Measurements from ENCODE around the gene PIK3AP1. TPM values are rescaled to one million over a fixed set of nuclear protein-coding genes. Genes with fewer than 3 reads are reported as not detected.

PIK3AP1 gene
- total and polyA plus RNA-seq, 10 of the 15 experiments (the other 5 are each of a cell fraction or from before 2014, with no cell fraction given) = 26.2 to 306 (median 119) TPM

DNA sequence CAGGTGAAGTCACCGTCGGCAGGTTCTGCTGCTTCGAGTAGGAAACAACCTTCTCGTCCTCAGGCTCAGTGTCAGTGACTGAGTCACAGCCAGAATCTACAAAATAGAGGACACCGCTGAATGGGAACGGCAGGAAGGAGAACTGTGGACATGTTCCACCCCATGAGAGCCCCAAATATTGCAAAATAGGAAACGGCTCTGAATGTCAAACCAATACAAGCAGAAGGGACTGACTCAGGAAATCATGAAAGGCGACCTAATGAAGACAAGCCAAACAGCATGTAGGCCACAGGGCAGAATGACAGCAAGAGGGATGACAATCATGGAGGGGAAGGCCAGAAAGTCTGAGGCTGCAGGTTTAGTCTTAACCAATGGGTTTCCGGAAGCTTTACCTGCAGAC is 63.5 kb downstream of the PIK3AP1 start (continued):
- no peak for TF ChIP-seq CHD2 (IDR thresholded peaks at IDR 0.05; ENCODE audit: borderline replicate concordance, low read depth, low read length)

DNA sequence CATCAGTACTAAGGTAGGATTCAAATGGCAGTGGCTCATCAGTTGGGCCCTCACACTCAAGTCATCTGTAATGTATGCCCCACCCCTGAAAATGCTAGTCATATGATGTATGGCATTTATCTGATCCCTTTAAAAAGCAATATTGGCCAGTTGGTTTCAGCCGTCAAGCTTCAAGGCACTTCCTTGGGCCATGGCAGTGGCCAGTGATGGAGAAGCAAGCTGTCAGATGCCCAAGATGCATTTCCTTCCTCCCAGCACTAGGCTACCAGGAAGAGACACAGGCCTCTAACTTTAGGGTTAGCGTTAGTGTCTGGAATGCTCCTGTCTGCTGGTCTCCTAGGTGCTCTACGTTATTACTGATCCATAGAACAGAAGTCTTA is 64.1 kb downstream of the PIK3AP1 start:
- ATAC-seq (no peak), DNase-seq (ENCODE audit: low read depth, low spot score) (no peak), FAIRE-seq (no peak)
- in situ Hi-C loops (cut with MboI) (no loop called here), intact Hi-C loops (cut with micrococcal nuclease; ENCODE audit: unreplicated experiment) (no loop called here)
- TF ChIP-seq ZZZ3 (IDR thresholded peaks at IDR 0.05; ENCODE audit: control insufficient read depth, insufficient read length, low read depth) = no peak
- no peak for TF ChIP-seq BHLHE40 (IDR thresholded peaks at IDR 0.05; ENCODE audit: borderline replicate concordance in 1 of 2, low read depth in 2 of 2, low read length in 1 of 2)
- no peak for TF ChIP-seq STAT1 (conservative IDR thresholded peaks at IDR 0.05)
- TF ChIP-seq JUND (IDR thresholded peaks at IDR 0.05; ENCODE audit: low read depth, low read length) = no peak
- no peak for TF ChIP-seq IRF4 (IDR thresholded peaks at IDR 0.05; ENCODE audit: low read depth, low read length)
- TF ChIP-seq RUNX3 (IDR thresholded peaks at IDR 0.05; ENCODE audit: low read length) = no peak
- TF ChIP-seq, protein P1, sequence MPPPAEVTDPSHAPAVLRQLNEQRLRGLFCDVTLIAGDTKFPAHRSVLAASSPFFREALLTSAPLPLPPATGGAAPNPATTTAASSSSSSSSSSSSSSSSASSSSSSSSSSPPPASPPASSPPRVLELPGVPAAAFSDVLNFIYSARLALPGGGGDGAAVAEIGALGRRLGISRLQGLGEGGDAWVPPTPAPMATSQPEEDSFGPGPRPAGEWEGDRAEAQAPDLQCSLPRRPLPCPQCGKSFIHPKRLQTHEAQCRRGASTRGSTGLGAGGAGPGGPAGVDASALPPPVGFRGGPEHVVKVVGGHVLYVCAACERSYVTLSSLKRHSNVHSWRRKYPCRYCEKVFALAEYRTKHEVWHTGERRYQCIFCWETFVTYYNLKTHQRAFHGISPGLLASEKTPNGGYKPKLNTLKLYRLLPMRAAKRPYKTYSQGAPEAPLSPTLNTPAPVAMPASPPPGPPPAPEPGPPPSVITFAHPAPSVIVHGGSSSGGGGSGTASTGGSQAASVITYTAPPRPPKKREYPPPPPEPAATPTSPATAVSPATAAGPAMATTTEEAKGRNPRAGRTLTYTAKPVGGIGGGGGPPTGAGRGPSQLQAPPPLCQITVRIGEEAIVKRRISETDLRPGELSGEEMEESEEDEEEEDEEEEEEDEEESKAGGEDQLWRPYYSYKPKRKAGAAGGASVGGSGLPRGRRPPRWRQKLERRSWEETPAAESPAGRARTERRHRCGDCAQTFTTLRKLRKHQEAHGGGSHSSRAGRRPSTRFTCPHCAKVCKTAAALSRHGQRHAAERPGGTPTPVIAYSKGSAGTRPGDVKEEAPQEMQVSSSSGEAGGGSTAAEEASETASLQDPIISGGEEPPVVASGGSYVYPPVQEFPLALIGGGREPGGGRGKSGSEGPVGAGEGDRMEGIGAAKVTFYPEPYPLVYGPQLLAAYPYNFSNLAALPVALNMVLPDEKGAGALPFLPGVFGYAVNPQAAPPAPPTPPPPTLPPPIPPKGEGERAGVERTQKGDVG (CRISPR knock-in tag; IDR thresholded peaks at IDR 0.05) = no peak
- no peak for TF ChIP-seq EP300 (IDR thresholded peaks at IDR 0.05; ENCODE audit: borderline replicate concordance in 1 of 2, control insufficient read depth in 1 of 2, low read depth in 2 of 2, low read length in 2 of 2)
- TF ChIP-seq CREM (IDR thresholded peaks at IDR 0.05; ENCODE audit: low read depth) = no peak
- TF ChIP-seq, protein P2, sequence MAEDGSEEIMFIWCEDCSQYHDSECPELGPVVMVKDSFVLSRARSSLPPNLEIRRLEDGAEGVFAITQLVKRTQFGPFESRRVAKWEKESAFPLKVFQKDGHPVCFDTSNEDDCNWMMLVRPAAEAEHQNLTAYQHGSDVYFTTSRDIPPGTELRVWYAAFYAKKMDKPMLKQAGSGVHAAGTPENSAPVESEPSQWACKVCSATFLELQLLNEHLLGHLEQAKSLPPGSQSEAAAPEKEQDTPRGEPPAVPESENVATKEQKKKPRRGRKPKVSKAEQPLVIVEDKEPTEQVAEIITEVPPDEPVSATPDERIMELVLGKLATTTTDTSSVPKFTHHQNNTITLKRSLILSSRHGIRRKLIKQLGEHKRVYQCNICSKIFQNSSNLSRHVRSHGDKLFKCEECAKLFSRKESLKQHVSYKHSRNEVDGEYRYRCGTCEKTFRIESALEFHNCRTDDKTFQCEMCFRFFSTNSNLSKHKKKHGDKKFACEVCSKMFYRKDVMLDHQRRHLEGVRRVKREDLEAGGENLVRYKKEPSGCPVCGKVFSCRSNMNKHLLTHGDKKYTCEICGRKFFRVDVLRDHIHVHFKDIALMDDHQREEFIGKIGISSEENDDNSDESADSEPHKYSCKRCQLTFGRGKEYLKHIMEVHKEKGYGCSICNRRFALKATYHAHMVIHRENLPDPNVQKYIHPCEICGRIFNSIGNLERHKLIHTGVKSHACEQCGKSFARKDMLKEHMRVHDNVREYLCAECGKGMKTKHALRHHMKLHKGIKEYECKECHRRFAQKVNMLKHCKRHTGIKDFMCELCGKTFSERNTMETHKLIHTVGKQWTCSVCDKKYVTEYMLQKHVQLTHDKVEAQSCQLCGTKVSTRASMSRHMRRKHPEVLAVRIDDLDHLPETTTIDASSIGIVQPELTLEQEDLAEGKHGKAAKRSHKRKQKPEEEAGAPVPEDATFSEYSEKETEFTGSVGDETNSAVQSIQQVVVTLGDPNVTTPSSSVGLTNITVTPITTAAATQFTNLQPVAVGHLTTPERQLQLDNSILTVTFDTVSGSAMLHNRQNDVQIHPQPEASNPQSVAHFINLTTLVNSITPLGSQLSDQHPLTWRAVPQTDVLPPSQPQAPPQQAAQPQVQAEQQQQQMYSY (CRISPR knock-in tag; IDR thresholded peaks at IDR 0.05) = no peak
- no peak for TF ChIP-seq YBX1 (IDR thresholded peaks at IDR 0.05)
- no peak for TF ChIP-seq SIX5 (IDR thresholded peaks at IDR 0.05; ENCODE audit: low read depth, low read length, severe bottlenecking)
- no peak for TF ChIP-seq CBFB (IDR thresholded peaks at IDR 0.05; ENCODE audit: low read depth)
- Histone ChIP-seq H2AFZ (ENCODE audit: control insufficient read depth, low read depth, low read length) (no peak overlapping the region), H4K20me1 (ENCODE audit: control insufficient read depth, insufficient read depth) (peaks cover 11% of the 10 kb centered on the region; the same call in 1 of the 2 replicates), H3K9ac (ENCODE audit: control insufficient read depth, insufficient read depth, low read length) (no peak overlapping the region), H3K4me1 (ENCODE audit: control insufficient read depth, insufficient read depth, low read length) (peaks cover 47% of the 10 kb centered on the region), H3K79me2 (ENCODE audit: control insufficient read depth, insufficient read depth, low read length) (peaks cover 48% of the 10 kb centered on the region), H3K36me3 (ENCODE audit: control insufficient read depth in 2 of 2, insufficient read depth in 2 of 2, low read length in 1 of 2) (peaks cover 17 to 33% of the 10 kb centered on the region in 2 experiments), H3K27me3 (replicated peaks in 1 of 2; ENCODE audit: control insufficient read depth in 2 of 2, insufficient read depth in 2 of 2, low read length in 1 of 2) (no peaks in the 10 kb centered on the region), H3K4me2 (ENCODE audit: control insufficient read depth, insufficient read depth) (no peak overlapping the region), H3K27ac (ENCODE audit: control insufficient read depth, insufficient read depth) (no peak overlapping the region), H3K4me3 (no peak overlapping the region), H3K9me3 (replicated peaks; ENCODE audit: control insufficient read depth, insufficient read depth, low read length) (peaks cover 10% of the 10 kb centered on the region; the same call in 2 of the 3 replicates)
- BruUV-seq (replicated peaks) = no TSS peak
- WGBS (ENCODE audit: insufficient coverage, insufficient replicate concordance, low lambda C conversion rate, missing lambda C conversion rate) = 78% methylated on average over 3 of the region's 3 CpGs
- SMC1A ChIA-PET (ENCODE audit: uncharacterized antibody, unreplicated experiment) = no interaction called here
- CTCF ChIA-PET = no interaction called here
- RAD21 ChIA-PET (ENCODE audit: unreplicated experiment) = no interaction called here
- POLR2A ChIA-PET = interaction anchor here (0.5 to 0.6 kb wide), 2 partner anchors 14 to 105 kb away, joined by 6 to 8 read pairs; no protein-coding TSS in a partner anchor

All from GM12878 (cell line).